Endothelial cell of umbilical vein (primary cell): ENCODE data around the gene LENEP. TPM values are rescaled to one million over a fixed set of nuclear protein-coding genes. Genes with fewer than 3 reads are reported as not detected.

ENCODE experiments used
- BruUV-seq: library from RNA; stranded (reverse); fragments of 400-500 nt; replicated peaks from 2 replicates; lab custom pipeline; 2021; lab: Mats Ljungman, UMichigan
- CTCF ChIA-PET: fragments of 300-600, 350-600 bp; sonication (Branson Sonifier 250); formaldehyde crosslinking; loops from one replicate; lab custom pipeline; 2021; ENCODE audit warnings: antibody characterized with exemption, inconsistent platforms; lab: Charles Lee
- POLR2A ChIA-PET: fragments of 300-600, 350-600 bp; sonication (Branson Sonifier 250); formaldehyde crosslinking; loops from one replicate; lab custom pipeline; 2021; ENCODE audit warnings: antibody characterized with exemption, inconsistent platforms; lab: Charles Lee
- DNase-seq: peaks from one replicate; pipeline ENCODE4 v3.0.0-alpha.2; 2011; ENCODE audit warnings: low read depth, low spot score
- FAIRE-seq: peaks from 2 replicates; lab custom pipeline; 2011; peaks lifted over from hg19 to GRCh38; lab: Jason Lieb, UNC
- H2AFZ ChIP-seq: 2 replicates; pipeline ENCODE4 v1.6.0; 2012; ENCODE audit warnings: low read depth, low read length, control low read depth, inconsistent platforms
- H3K27ac ChIP-seq: 2 replicates; pipeline ENCODE4 v1.5.1; 2011; ENCODE audit warnings: low read depth, mild to moderate bottlenecking, control low read depth, low read length, moderate library complexity; ENCODE audit not compliant: insufficient read depth
- H3K27me3 ChIP-seq, 2 experiments: 2 replicates each; pipeline versions ENCODE4 v1.6.0 to v1.6.1; 2011; ENCODE audit warnings: low read length in 2 of 2, mixed read lengths in 1 of 2; ENCODE audit not compliant: control insufficient read depth in 2 of 2, insufficient read depth in 2 of 2
- H3K36me3 ChIP-seq, 2 experiments: 2 replicates in 1 of 2; 3 replicates in 1 of 2; pipeline ENCODE4 v1.5.1; 2011; ENCODE audit warnings: low read length in 2 of 2, mild to moderate bottlenecking in 1 of 2, moderate library complexity in 1 of 2; ENCODE audit not compliant: control insufficient read depth in 2 of 2, insufficient read depth in 2 of 2; ENCODE audit errors: extremely low read depth in 1 of 2
- H3K4me1 ChIP-seq: 3 replicates; pipeline ENCODE4 v1.5.1; 2011; ENCODE audit warnings: mild to moderate bottlenecking, low read length; ENCODE audit not compliant: control insufficient read depth, insufficient read depth; ENCODE audit errors: extremely low read depth
- H3K4me2 ChIP-seq: 2 replicates; pipeline ENCODE4 v1.6.1; 2011; ENCODE audit warnings: low read length, control low read depth, mixed read lengths; ENCODE audit not compliant: insufficient read depth
- H3K4me3 ChIP-seq, 3 experiments: fragments of 200-600 bp in 1 of 3; sonication (generic), shearing (Covaris generic) in 1 of 3; replicated peaks in 1 of 3; 2 replicates each; pipeline ENCODE4 v1.5.1; 2011 to 2016; ENCODE audit warnings: control low read depth in 3 of 3, low read length in 3 of 3, mild to moderate bottlenecking in 2 of 3, inconsistent platforms in 1 of 3, low read depth in 1 of 3, moderate library complexity in 1 of 3; ENCODE audit not compliant: insufficient read depth in 1 of 3
- H3K79me2 ChIP-seq: 2 replicates; pipeline ENCODE4 v1.6.0; 2012; ENCODE audit warnings: low read length, inconsistent platforms; ENCODE audit not compliant: control insufficient read depth, insufficient read depth
- H3K9ac ChIP-seq: replicated peaks from 2 replicates; pipeline ENCODE3; 2011; ENCODE audit warnings: low read length, control low read depth; ENCODE audit not compliant: insufficient read depth; ENCODE audit errors: extremely low read depth
- H3K9me1 ChIP-seq: replicated peaks from 3 replicates; pipeline ENCODE4 v1.6.0; 2011; ENCODE audit warnings: mild to moderate bottlenecking, low read length; ENCODE audit not compliant: control insufficient read depth, insufficient read depth; ENCODE audit errors: extremely low read depth
- H3K9me3 ChIP-seq: replicated peaks from 2 replicates; pipeline ENCODE4 v1.5.1; 2012; ENCODE audit warnings: low read length, inconsistent platforms; ENCODE audit not compliant: control insufficient read depth, insufficient read depth
- H4K20me1 ChIP-seq: replicated peaks from 2 replicates; pipeline ENCODE3; 2011; ENCODE audit warnings: mild to moderate bottlenecking, low read length; ENCODE audit not compliant: control insufficient read depth, insufficient read depth; ENCODE audit errors: extremely low read depth
- CTCF ChIP-seq, 2 donors: IDR thresholded peaks; 1 replicate in 1 of 2; 2 replicates in 1 of 2; pipeline ENCODE4 v1.5.1; 2011; ENCODE audit warnings: low read length in 2 of 2, mild to moderate bottlenecking in 2 of 2, moderate library complexity in 2 of 2, control low read depth in 1 of 2, inconsistent platforms in 1 of 2, low read depth in 1 of 2; ENCODE audit not compliant: insufficient read depth in 1 of 2; ENCODE audit errors: extremely low read depth in 1 of 2
- FOS ChIP-seq: IDR thresholded peaks from 2 replicates; pipeline ENCODE4 v1.6.1; 2011; ENCODE audit warnings: mild to moderate bottlenecking, low read length, moderate library complexity, borderline replicate concordance; ENCODE audit not compliant: insufficient read depth
- GATA2 ChIP-seq: IDR thresholded peaks from 2 replicates; pipeline ENCODE4 v1.7.0; 2011; ENCODE audit warnings: low read depth, mild to moderate bottlenecking, moderate library complexity, mixed read lengths, low read length; ENCODE audit not compliant: insufficient read length, insufficient read depth
- JUN ChIP-seq: IDR thresholded peaks from 2 replicates; pipeline ENCODE4 v1.6.1; 2011; ENCODE audit warnings: borderline replicate concordance, low read depth; ENCODE audit not compliant: insufficient read length, insufficient read depth
- MAX ChIP-seq: IDR thresholded peaks from 2 replicates; pipeline ENCODE4 v1.6.1; 2011; ENCODE audit not compliant: insufficient read depth, insufficient read length
- MYC ChIP-seq: IDR thresholded peaks from one replicate; pipeline ENCODE4 v1.6.1; 2011; ENCODE audit warnings: mild to moderate bottlenecking, low read depth, low read length
- POLR2A ChIP-seq: IDR thresholded peaks from 2 replicates; pipeline ENCODE4 v1.6.1; 2012; ENCODE audit warnings: low read depth, mild to moderate bottlenecking, control low read depth, low read length
- POLR2AphosphoS5 ChIP-seq: IDR thresholded peaks from 2 replicates; pipeline ENCODE4 v1.6.1; 2012; ENCODE audit warnings: low read depth, mild to moderate bottlenecking, control low read depth, low read length, moderate library complexity; ENCODE audit not compliant: insufficient read depth
- dilution Hi-C: fragments of 300-500 bp; cut with MboI; formaldehyde crosslinking; loops from one replicate; pipeline ENCODE4 v1.15.0; 2019; ENCODE audit warnings: low sequenced_read_pairs; ENCODE audit not compliant: extremely low pct_ligation_motif_present
- intact Hi-C: fragments of 100-400 bp; cut with micrococcal nuclease; formaldehyde crosslinking; loops from one replicate; pipeline ENCODE4 v1.10.0; 2022
- polyA plus RNA-seq, 4 experiments: library from polyadenylated mRNA; depleted of rRNA in 3 of 4; stranded (reverse) in 3 of 4; unstranded in 1 of 4; fragments of >200 nt; gene quantifications; 2 replicates each; pipeline versions ENCODE4 v1.2.1 to v1.2.3, GENCODE V29; 2011 to 2012; ENCODE audit warnings: missing spikeins in 1 of 4
- total RNA-seq: library from RNA; stranded (reverse); gene quantifications from 2 replicates; pipeline ENCODE4 v1.2.3, GENCODE V29; 2021

Gene LENEP
- total and polyA plus RNA-seq, 2 donors (not counting 3 experiments of a cell fraction or from before 2014, with no cell fraction given) = 0.64 TPM; not detected in 1

- Histone ChIP-seq H3K9me3 (no peaks in the 10 kb centered on the region), H3K4me1 (peaks cover 10% of the 10 kb centered on the region), H3K9me1 (no peaks in the 10 kb centered on the region), H3K4me3 (no peak overlapping the region), H3K4me2 (no peak overlapping the region), H3K79me2 (peaks cover 11% of the 10 kb centered on the region), H3K9ac (no peak overlapping the region), H2AFZ (no peak overlapping the region), H3K27ac (no peak overlapping the region), H3K36me3 (no peaks in the 10 kb centered on the region), H4K20me1 (no peaks in the 10 kb centered on the region), H3K27me3 (no peaks in the 10 kb centered on the region)
- BruUV-seq = no TSS peak
- no peak for DNase-seq
- no peak for FAIRE-seq
- dilution Hi-C loops (no loop called here), intact Hi-C loops (no loop called here)
- ChIA-PET POLR2A (no interaction called here), CTCF (interaction anchor here (4.3 kb wide), 1 partner anchor 8 kb away, joined by 40 read pairs; no protein-coding TSS in a partner anchor)
- no peak for TF ChIP-seq FOS
- TF ChIP-seq JUN = no peak
- no peak for TF ChIP-seq MAX
- no peak for TF ChIP-seq MYC
- TF ChIP-seq POLR2A = no peak
- TF ChIP-seq GATA2 = no peak
These were observed 15.9 kb downstream of the LENEP start for GRCh38 chr1:155009221-155009711.

- Histone ChIP-seq H3K9me3 (no peaks in the 10 kb centered on the region), H3K4me3 (no peak overlapping the region), H3K79me2 (peaks cover 9% of the 10 kb centered on the region), H3K27ac (no peak overlapping the region), H3K4me1 (peaks cover 5% of the 10 kb centered on the region), H4K20me1 (no peaks in the 10 kb centered on the region), H3K4me2 (no peak overlapping the region), H3K9me1 (no peaks in the 10 kb centered on the region), H3K36me3 (peaks cover 0 to 2% of the 10 kb centered on the region in 2 experiments), H3K27me3 (no peaks in the 10 kb centered on the region), H2AFZ (no peak overlapping the region), H3K9ac (no peak overlapping the region)
- no peak for TF ChIP-seq POLR2AphosphoS5
- TF ChIP-seq MAX = no peak
- TF ChIP-seq JUN = no peak
- no peak for TF ChIP-seq CTCF (IDR thresholded peaks at IDR 0.05; ENCODE audit: extremely low read depth in 1 of 2, insufficient read depth in 1 of 2, low read depth in 1 of 2, low read length in 2 of 2)
- TF ChIP-seq GATA2 = no peak
- no peak for TF ChIP-seq MYC
- TF ChIP-seq FOS = no peak
- POLR2A ChIA-PET = no interaction called here
- FAIRE-seq = no peak
- intact Hi-C loops = no loop called here
- no TSS peak for BruUV-seq
- dilution Hi-C loops = no loop called here
- DNase-seq = no peak
- CTCF ChIA-PET = interaction anchor here (4.3 kb wide), 1 partner anchor 8 kb away, joined by 40 read pairs; no protein-coding TSS in a partner anchor
These were observed 16.4 kb downstream of the LENEP start for GRCh38 chr1:155009742-155010141.
